HG02970 (cell line): Measurements from ENCODE around the gene ANKMY2.
"Not testable (repeated sequence)": the region's sequence is repeated elsewhere in the genome, so short reads cannot be mapped to it uniquely, and the experiment has no call there.

Experiments used
- ATAC-seq: cut with Tn5 transposase; IDR thresholded peaks from one replicate; pipeline ENCODE4 v1.9.1; 2021; ENCODE audit warnings: mild to moderate bottlenecking, moderate library complexity, moderate number of reproducible peaks; ENCODE audit not compliant: unreplicated experiment, low FRiP score

ANKMY2 gene

GRCh38 chr7:16645593-16646471 lies at the start of gene ANKMY2, which contains the start of gene BZW2:
Gene ANKMY2 (minus strand): TSS chr7:16645754. CDS start chr7:16645573, 181 bp downstream.
Gene BZW2 (plus strand): TSS chr7:16646181. CDS start chr7:16665444, 19,263 bp downstream.
- ATAC-seq: peak; percentile 97

- no peak for ATAC-seq
Observed at GRCh38 chr7:16694806-16695205, 49.3 kb upstream of the ANKMY2 start.

GRCh38 chr7:16693601-16694318 lies 48.2 kb upstream of the ANKMY2 start:
- no peak for ATAC-seq

GRCh38 chr7:16691241-16691640 lies 45.7 kb upstream of the ANKMY2 start:
- no peak for ATAC-seq

- no peak for ATAC-seq
Observed at GRCh38 chr7:16688249-16688648, 42.7 kb upstream of the ANKMY2 start.

- no peak for ATAC-seq
Observed at GRCh38 chr7:16685535-16685934, 40.0 kb upstream of the ANKMY2 start.

GRCh38 chr7:16684935-16685334 lies 39.4 kb upstream of the ANKMY2 start:
- no peak for ATAC-seq

GRCh38 chr7:16678645-16679566 lies 33.4 kb upstream of the ANKMY2 start:
- not testable (repeated sequence) for ATAC-seq

- no peak for ATAC-seq
Observed at GRCh38 chr7:16677978-16678494, 32.5 kb upstream of the ANKMY2 start.

- ATAC-seq: no peak
Observed at GRCh38 chr7:16675277-16675676, 29.7 kb upstream of the ANKMY2 start.

GRCh38 chr7:16671811-16672210 lies 26.3 kb upstream of the ANKMY2 start:
- ATAC-seq: no peak

- ATAC-seq: no peak
Observed at GRCh38 chr7:16670731-16671344, 25.3 kb upstream of the ANKMY2 start.

- ATAC-seq: no peak
Observed at GRCh38 chr7:16670021-16670420, 24.5 kb upstream of the ANKMY2 start.

GRCh38 chr7:16669581-16669980 lies 24.0 kb upstream of the ANKMY2 start:
- no peak for ATAC-seq

- no peak for ATAC-seq
Observed at GRCh38 chr7:16668978-16669377, 23.4 kb upstream of the ANKMY2 start.

- ATAC-seq: no peak
Observed at GRCh38 chr7:16668049-16668858, 22.7 kb upstream of the ANKMY2 start.

GRCh38 chr7:16667355-16667754 lies 21.8 kb upstream of the ANKMY2 start:
- no peak for ATAC-seq

- ATAC-seq: no peak
Observed at GRCh38 chr7:16661924-16662323, 16.4 kb upstream of the ANKMY2 start.
